ENCODE measurements around the gene SLCO3A1. TPM values are rescaled to one million over a fixed set of nuclear protein-coding genes. Genes with fewer than 3 reads are reported as not detected.
A peak's percentile ranks its signal among the peaks of the same experiment; 100 is the strongest.

Gene SLCO3A1
- total RNA-seq, 1 donor: 8.6 TPM

- peak; percentile 14 for DNase-seq (ENCODE audit: low read depth)
These were observed 12.0 kb downstream of the SLCO3A1 start for GRCh38 chr15:91865486-91865885.

GRCh38 chr15:91865950-91866349 lies 12.4 kb downstream of the SLCO3A1 start:
- TF ChIP-seq CTCF (IDR thresholded peaks at IDR 0.05; ENCODE audit: insufficient read depth, low read depth, low read length): no peak

More at GRCh38 chr15:91865486-91865885, 12.0 kb downstream of the SLCO3A1 start:
- H3K4me3 ChIP-seq (ENCODE audit: low read depth, low read length): no peak overlapping the region
- TF ChIP-seq CTCF (IDR thresholded peaks at IDR 0.05; ENCODE audit: insufficient read depth, low read depth, low read length): no peak

GRCh38 chr15:91866371-91866905 lies 12.9 kb downstream of the SLCO3A1 start:
- TF ChIP-seq CTCF (IDR thresholded peaks at IDR 0.05; ENCODE audit: insufficient read depth, low read depth, low read length): no peak
- no peak overlapping the region for H3K4me3 ChIP-seq (ENCODE audit: low read depth, low read length)
- peak; percentile 60 for DNase-seq (ENCODE audit: low read depth)

More at GRCh38 chr15:91865950-91866349, 12.4 kb downstream of the SLCO3A1 start:
- peak; percentile 7 for DNase-seq (ENCODE audit: low read depth)
- H3K4me3 ChIP-seq (ENCODE audit: low read depth, low read length): no peak overlapping the region

GRCh38 chr15:91866971-91867372 lies 13.5 kb downstream of the SLCO3A1 start:
- no peak for DNase-seq (ENCODE audit: low read depth)
- no peak overlapping the region for H3K4me3 ChIP-seq (ENCODE audit: low read depth, low read length)
- TF ChIP-seq CTCF (IDR thresholded peaks at IDR 0.05; ENCODE audit: insufficient read depth, low read depth, low read length): no peak

- H3K4me3 ChIP-seq (ENCODE audit: low read depth, low read length): no peak overlapping the region
- TF ChIP-seq CTCF (IDR thresholded peaks at IDR 0.05; ENCODE audit: insufficient read depth, low read depth, low read length): no peak
- DNase-seq (ENCODE audit: low read depth): peak; percentile 64
These were observed 14.1 kb downstream of the SLCO3A1 start for GRCh38 chr15:91867581-91868026.

GRCh38 chr15:91870876-91871537 lies 17.5 kb downstream of the SLCO3A1 start:
- no peak overlapping the region for H3K4me3 ChIP-seq (ENCODE audit: low read depth, low read length)
- TF ChIP-seq CTCF (IDR thresholded peaks at IDR 0.05; ENCODE audit: insufficient read depth, low read depth, low read length): no peak
- DNase-seq (ENCODE audit: low read depth): no peak

Data from fibroblast of villous mesenchyme (primary cell).